Measurements from ENCODE around the gene NREP. TPM values are rescaled to one million over a fixed set of nuclear protein-coding genes. Genes with fewer than 3 reads are reported as not detected.

NREP gene
- polyA plus RNA-seq, 2 donors = 4.6 to 7.5 TPM

DNA sequence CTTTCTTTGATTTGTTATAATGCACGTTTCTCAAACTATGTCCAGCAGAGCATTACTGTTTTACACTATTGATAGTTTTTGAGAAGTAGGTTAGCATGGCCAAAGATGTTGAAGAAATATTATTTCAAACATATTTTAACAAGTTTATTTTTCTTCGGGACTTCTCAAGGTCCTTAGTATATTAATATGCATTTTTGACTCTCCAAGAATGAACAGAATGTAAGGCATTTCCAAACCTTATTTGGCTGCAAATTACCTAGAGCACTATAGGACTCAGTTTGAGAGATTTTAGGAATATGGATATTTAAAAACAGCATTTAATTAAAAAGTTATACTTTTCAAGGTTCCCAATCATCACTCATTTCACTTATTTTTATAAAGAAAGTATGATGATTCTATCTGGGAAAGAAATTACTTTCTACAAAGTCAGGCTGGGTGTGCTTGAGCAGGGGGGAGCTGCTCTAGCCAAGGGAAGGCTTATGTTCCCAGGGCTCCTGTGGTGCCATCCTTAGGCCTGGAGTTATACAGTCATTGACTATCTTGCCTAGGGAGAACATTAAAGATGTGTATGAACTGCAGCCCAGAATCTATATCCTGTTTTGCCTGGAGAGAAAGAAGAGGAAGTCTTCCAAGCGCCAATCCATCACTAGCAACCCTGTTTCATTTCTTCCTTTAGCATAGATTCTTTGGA lies 27.6 kb upstream of the NREP start:
- no peaks in the 10 kb centered on the region for H3K36me3 ChIP-seq (ENCODE audit: control insufficient read depth in 2 of 2, insufficient read depth in 2 of 2, low read length in 1 of 2)
- H3K4me1 ChIP-seq (ENCODE audit: control insufficient read depth in 2 of 2, insufficient read depth in 2 of 2, low read length in 1 of 2) = no peaks in the 10 kb centered on the region
- no peak overlapping the region for H3K4me3 ChIP-seq (ENCODE audit: low read depth in 1 of 2, low read length in 2 of 2)
- no peaks in the 10 kb centered on the region for H3K9me3 ChIP-seq (ENCODE audit: control insufficient read depth in 2 of 2, insufficient read depth in 1 of 2, low read depth in 1 of 2, low read length in 1 of 2)
- WGBS, 2 donors = 79 to 87% methylated on average over 3 of the region's 3 CpGs
- H3K27me3 ChIP-seq (ENCODE audit: control insufficient read depth in 1 of 2, insufficient read depth in 2 of 2, low read length in 2 of 2) = no peaks in the 10 kb centered on the region
- H3K27ac ChIP-seq (ENCODE audit: low read depth in 2 of 2, low read length in 1 of 2) = no peak overlapping the region

DNA sequence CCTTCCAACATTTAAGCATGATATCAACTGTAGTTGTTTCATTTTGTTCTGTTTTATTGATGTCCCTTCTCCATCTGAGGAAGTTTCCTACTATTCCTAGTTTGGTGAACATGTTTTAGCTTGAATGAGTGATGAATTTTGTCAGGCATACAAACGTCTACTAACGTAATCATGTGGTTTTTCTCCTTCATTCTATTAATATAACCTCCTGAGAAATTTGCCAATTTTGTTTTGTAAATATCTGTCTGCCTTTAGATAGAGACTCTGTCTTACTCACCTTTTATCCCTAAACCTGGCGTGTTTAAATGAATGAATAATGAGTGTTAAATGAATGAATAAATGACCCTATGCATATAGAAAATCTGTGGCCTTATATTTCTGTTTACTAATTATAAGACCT lies 26.5 kb upstream of the NREP start:
- Histone ChIP-seq H3K4me1 (ENCODE audit: control insufficient read depth in 2 of 2, insufficient read depth in 2 of 2, low read length in 1 of 2) (no peaks in the 10 kb centered on the region), H3K4me3 (ENCODE audit: low read depth in 1 of 2, low read length in 2 of 2) (no peak overlapping the region), H3K9me3 (ENCODE audit: control insufficient read depth in 2 of 2, insufficient read depth in 1 of 2, low read depth in 1 of 2, low read length in 1 of 2) (no peaks in the 10 kb centered on the region), H3K27ac (ENCODE audit: low read depth in 2 of 2, low read length in 1 of 2) (no peak overlapping the region), H3K36me3 (ENCODE audit: control insufficient read depth in 2 of 2, insufficient read depth in 2 of 2, low read length in 1 of 2) (no peaks in the 10 kb centered on the region), H3K27me3 (ENCODE audit: control insufficient read depth in 1 of 2, insufficient read depth in 2 of 2, low read length in 2 of 2) (no peaks in the 10 kb centered on the region)
- WGBS, 2 donors = 42 to 57% methylated on average over 3 of the region's 3 CpGs

- H3K4me3 ChIP-seq (ENCODE audit: low read depth in 1 of 2, low read length in 2 of 2) = no peak overlapping the region
- no peaks in the 10 kb centered on the region for H3K27me3 ChIP-seq (ENCODE audit: control insufficient read depth in 1 of 2, insufficient read depth in 2 of 2, low read length in 2 of 2)
- H3K27ac ChIP-seq (ENCODE audit: low read depth in 2 of 2, low read length in 1 of 2) = no peak overlapping the region
- H3K36me3 ChIP-seq (ENCODE audit: control insufficient read depth in 2 of 2, insufficient read depth in 2 of 2, low read length in 1 of 2) = no peaks in the 10 kb centered on the region
- no peaks in the 10 kb centered on the region for H3K9me3 ChIP-seq (ENCODE audit: control insufficient read depth in 2 of 2, insufficient read depth in 1 of 2, low read depth in 1 of 2, low read length in 1 of 2)
- no peaks in the 10 kb centered on the region for H3K4me1 ChIP-seq (ENCODE audit: control insufficient read depth in 2 of 2, insufficient read depth in 2 of 2, low read length in 1 of 2)
- 67 to 70% methylated on average over 2 of the region's 2 CpGs for WGBS, 2 donors
These were observed 25.2 kb upstream of the NREP start for GRCh38 chr5:111782216-111782615.

- Histone ChIP-seq H3K4me3 (ENCODE audit: low read depth in 1 of 2, low read length in 2 of 2) (no peak overlapping the region), H3K4me1 (ENCODE audit: control insufficient read depth in 2 of 2, insufficient read depth in 2 of 2, low read length in 1 of 2) (no peaks in the 10 kb centered on the region), H3K9me3 (ENCODE audit: control insufficient read depth in 2 of 2, insufficient read depth in 1 of 2, low read depth in 1 of 2, low read length in 1 of 2) (no peaks in the 10 kb centered on the region), H3K27ac (ENCODE audit: low read depth in 2 of 2, low read length in 1 of 2) (no peak overlapping the region), H3K27me3 (ENCODE audit: control insufficient read depth in 1 of 2, insufficient read depth in 2 of 2, low read length in 2 of 2) (no peaks in the 10 kb centered on the region), H3K36me3 (ENCODE audit: control insufficient read depth in 2 of 2, insufficient read depth in 2 of 2, low read length in 1 of 2) (no peaks in the 10 kb centered on the region)
- 71 to 74% methylated on average over 6 of the region's 6 CpGs for WGBS, 2 donors
These were observed 24.2 kb upstream of the NREP start for GRCh38 chr5:111781200-111781599.

- H3K9me3 ChIP-seq (ENCODE audit: control insufficient read depth in 2 of 2, insufficient read depth in 1 of 2, low read depth in 1 of 2, low read length in 1 of 2) = no peaks in the 10 kb centered on the region
- 29 to 33% methylated on average over 4 of the region's 4 CpGs for WGBS, 2 donors
These were observed 22.9 kb upstream of the NREP start for GRCh38 chr5:111779922-111780292.

DNA sequence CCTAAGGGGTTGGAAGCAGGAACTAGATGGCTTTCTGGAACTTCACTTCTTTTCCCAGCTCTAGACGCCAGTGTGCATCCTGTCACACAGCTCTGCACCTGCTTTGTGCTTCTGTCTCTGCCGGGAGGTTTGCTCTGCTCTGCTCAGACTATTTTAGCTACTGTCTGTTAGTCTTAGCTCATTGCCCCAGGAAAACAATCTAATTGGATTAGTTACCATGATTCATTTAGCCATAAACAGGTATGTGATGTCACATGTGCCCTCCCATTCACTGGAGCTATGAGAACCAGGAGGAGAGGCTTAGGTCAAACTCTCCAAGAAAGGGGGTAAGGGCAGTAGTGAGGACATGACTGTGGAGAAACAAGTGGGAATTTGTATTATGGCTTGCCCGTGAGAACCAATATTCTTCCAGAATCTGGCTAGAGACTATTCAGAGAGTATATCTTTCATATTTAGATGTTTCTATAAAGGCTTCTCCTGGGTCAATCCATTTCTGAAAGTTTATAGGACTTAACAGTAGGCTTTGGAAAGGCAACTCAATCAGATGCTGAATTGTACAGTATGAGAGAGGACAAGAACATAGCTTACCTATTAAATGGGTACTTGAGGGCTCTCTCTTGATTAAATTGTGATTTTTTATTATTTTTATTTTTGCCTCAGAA lies 22.4 kb upstream of the NREP start:
- Histone ChIP-seq H3K36me3 (ENCODE audit: control insufficient read depth in 2 of 2, insufficient read depth in 2 of 2, low read length in 1 of 2) (no peaks in the 10 kb centered on the region), H3K27me3 (ENCODE audit: control insufficient read depth in 1 of 2, insufficient read depth in 2 of 2, low read length in 2 of 2) (no peaks in the 10 kb centered on the region), H3K9me3 (ENCODE audit: control insufficient read depth in 2 of 2, insufficient read depth in 1 of 2, low read depth in 1 of 2, low read length in 1 of 2) (no peaks in the 10 kb centered on the region), H3K4me1 (ENCODE audit: control insufficient read depth in 2 of 2, insufficient read depth in 2 of 2, low read length in 1 of 2) (no peaks in the 10 kb centered on the region), H3K27ac (ENCODE audit: low read depth in 2 of 2, low read length in 1 of 2) (no peak overlapping the region), H3K4me3 (ENCODE audit: low read depth in 1 of 2, low read length in 2 of 2) (no peak overlapping the region)
- WGBS, 2 donors = 68 to 75% methylated on average over 3 of the region's 3 CpGs

More at GRCh38 chr5:111779922-111780292, 22.9 kb upstream of the NREP start:
- Histone ChIP-seq H3K4me1 (ENCODE audit: control insufficient read depth in 2 of 2, insufficient read depth in 2 of 2, low read length in 1 of 2) (no peaks in the 10 kb centered on the region), H3K36me3 (ENCODE audit: control insufficient read depth in 2 of 2, insufficient read depth in 2 of 2, low read length in 1 of 2) (no peaks in the 10 kb centered on the region), H3K27ac (ENCODE audit: low read depth in 2 of 2, low read length in 1 of 2) (no peak overlapping the region), H3K4me3 (ENCODE audit: low read depth in 1 of 2, low read length in 2 of 2) (no peak overlapping the region), H3K27me3 (ENCODE audit: control insufficient read depth in 1 of 2, insufficient read depth in 2 of 2, low read length in 2 of 2) (no peaks in the 10 kb centered on the region)

DNA sequence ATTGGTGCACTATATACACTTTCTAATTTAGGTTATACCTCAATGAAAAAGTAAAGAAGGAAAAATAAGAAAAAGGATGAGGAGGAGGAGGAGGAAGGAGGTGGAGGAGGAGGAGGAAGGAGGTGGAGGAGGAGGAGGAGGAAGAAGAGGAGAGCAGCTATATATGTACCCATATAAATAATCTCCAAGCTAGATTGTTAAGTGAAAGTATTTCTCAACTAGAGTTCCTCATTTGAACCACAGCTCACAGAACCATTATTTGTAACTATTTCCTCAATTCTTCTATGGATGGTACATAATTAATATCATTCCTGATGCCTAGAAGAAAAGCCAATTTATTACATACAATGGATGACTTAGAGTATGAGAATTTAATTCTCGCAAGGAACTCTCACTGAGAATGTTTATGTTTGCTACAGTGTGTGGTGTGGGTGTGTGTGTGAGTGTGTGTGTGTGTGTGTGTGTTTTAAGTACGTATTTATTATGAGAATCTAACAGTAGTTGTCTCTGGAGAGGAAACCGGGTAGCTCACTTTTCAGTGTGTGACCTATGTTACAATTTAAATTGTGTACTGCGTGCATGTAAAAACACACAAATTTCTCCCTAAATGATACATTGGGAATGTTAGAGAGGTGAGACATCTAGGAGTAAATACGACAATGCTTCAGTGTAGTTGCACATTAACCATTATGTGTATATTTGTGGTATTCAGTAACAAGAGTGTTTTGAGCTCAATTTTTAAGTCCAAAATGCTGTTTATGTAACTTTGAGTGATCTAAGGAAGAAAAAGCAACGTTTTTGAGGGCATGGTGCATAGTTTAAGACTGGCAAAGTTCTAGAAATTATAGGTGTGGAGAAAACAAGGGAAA lies 20.2 kb upstream of the NREP start:
- H3K27ac ChIP-seq (ENCODE audit: low read depth in 2 of 2, low read length in 1 of 2) = no peak overlapping the region
- no peak overlapping the region for H3K4me3 ChIP-seq (ENCODE audit: low read depth in 1 of 2, low read length in 2 of 2)
- no peaks in the 10 kb centered on the region for H3K9me3 ChIP-seq (ENCODE audit: control insufficient read depth in 2 of 2, insufficient read depth in 1 of 2, low read depth in 1 of 2, low read length in 1 of 2)
- H3K4me1 ChIP-seq (ENCODE audit: control insufficient read depth in 2 of 2, insufficient read depth in 2 of 2, low read length in 1 of 2) = no peaks in the 10 kb centered on the region
- H3K27me3 ChIP-seq (ENCODE audit: control insufficient read depth in 1 of 2, insufficient read depth in 2 of 2, low read length in 2 of 2) = no peaks in the 10 kb centered on the region
- no peaks in the 10 kb centered on the region for H3K36me3 ChIP-seq (ENCODE audit: control insufficient read depth in 2 of 2, insufficient read depth in 2 of 2, low read length in 1 of 2)
- 75 to 81% methylated on average over 6 of the region's 6 CpGs for WGBS, 2 donors

GRCh38 chr5:111775224-111775623 lies 18.2 kb upstream of the NREP start:
- WGBS, 2 donors = 66 to 78% methylated on average over 2 of the region's 2 CpGs
- Histone ChIP-seq H3K27me3 (ENCODE audit: control insufficient read depth in 1 of 2, insufficient read depth in 2 of 2, low read length in 2 of 2) (no peaks in the 10 kb centered on the region), H3K4me3 (ENCODE audit: low read depth in 1 of 2, low read length in 2 of 2) (no peak overlapping the region), H3K4me1 (ENCODE audit: control insufficient read depth in 2 of 2, insufficient read depth in 2 of 2, low read length in 1 of 2) (no peaks in the 10 kb centered on the region), H3K27ac (ENCODE audit: low read depth in 2 of 2, low read length in 1 of 2) (no peak overlapping the region), H3K9me3 (ENCODE audit: control insufficient read depth in 2 of 2, insufficient read depth in 1 of 2, low read depth in 1 of 2, low read length in 1 of 2) (no peaks in the 10 kb centered on the region), H3K36me3 (ENCODE audit: control insufficient read depth in 2 of 2, insufficient read depth in 2 of 2, low read length in 1 of 2) (no peaks in the 10 kb centered on the region)

GRCh38 chr5:111774525-111774924 lies 17.5 kb upstream of the NREP start:
- H3K4me3 ChIP-seq (ENCODE audit: low read depth in 1 of 2, low read length in 2 of 2) = no peak overlapping the region
- 26 to 32% methylated on average over 4 of the region's 4 CpGs for WGBS, 2 donors
- no peaks in the 10 kb centered on the region for H3K36me3 ChIP-seq (ENCODE audit: control insufficient read depth in 2 of 2, insufficient read depth in 2 of 2, low read length in 1 of 2)
- no peaks in the 10 kb centered on the region for H3K27me3 ChIP-seq (ENCODE audit: control insufficient read depth in 1 of 2, insufficient read depth in 2 of 2, low read length in 2 of 2)
- H3K4me1 ChIP-seq (ENCODE audit: control insufficient read depth in 2 of 2, insufficient read depth in 2 of 2, low read length in 1 of 2) = no peaks in the 10 kb centered on the region
- no peak overlapping the region for H3K27ac ChIP-seq (ENCODE audit: low read depth in 2 of 2, low read length in 1 of 2)
- no peaks in the 10 kb centered on the region for H3K9me3 ChIP-seq (ENCODE audit: control insufficient read depth in 2 of 2, insufficient read depth in 1 of 2, low read depth in 1 of 2, low read length in 1 of 2)

Measured in esophagus (tissue), 2 donors.